K562 (cell line): ENCODE data around the gene ZNF574. TPM values are rescaled to one million over a fixed set of nuclear protein-coding genes. Genes with fewer than 3 reads are reported as not detected.

Experiments
- ATAC-seq: fragments of 200-7000 bp; cut with Tn5 transposase; 3 replicates; pipeline ENCODE4 v1.9.1; 2020; ENCODE audit warnings: moderate library complexity
- BruUV-seq: library from RNA; stranded (reverse); fragments of 400-500 nt; replicated peaks from 2 replicates; lab custom pipeline; 2021; lab: Mats Ljungman, UMichigan
- CTCF ChIA-PET: fragments of 300-600 bp; formaldehyde crosslinking; extraction: SDS; loops from one replicate; lab custom pipeline; 2021; ENCODE audit warnings: low intra/inter-chr PET ratio; lab: Yijun Ruan, JAX
- POLR2A ChIA-PET: fragments of 300-600, 350-650 bp; sonication (Branson Sonifier 250); formaldehyde crosslinking; extraction: SDS; loops from one replicate; lab custom pipeline; 2021; ENCODE audit warnings: antibody characterized with exemption, inconsistent platforms; lab: Yijun Ruan, JAX
- DNase-seq, 4 experiments: peaks; one replicate each; pipeline versions ENCODE4 v3.0.0 to v3.0.0-alpha.2; 2011 to 2018; ENCODE audit warnings: low spot score in 3 of 4, mixed read lengths in 3 of 4; ENCODE audit errors: extremely low read depth in 1 of 4
- FAIRE-seq: peaks from 2 replicates; lab custom pipeline; 2011; peaks lifted over from hg19 to GRCh38; lab: Jason Lieb, UNC
- H2AFZ ChIP-seq: 2 replicates; pipeline ENCODE4 v1.6.0; 2011; ENCODE audit warnings: low read depth, low read length, control low read depth, inconsistent platforms
- H3K27ac ChIP-seq: fragments of 200-600 bp; 3 replicates; pipeline ENCODE4 v1.8.0; 2011; ENCODE audit warnings: low read depth, mild to moderate bottlenecking, control low read depth, inconsistent platforms, low read length, moderate library complexity, mixed read lengths; ENCODE audit errors: extremely low read depth
- H3K27me3 ChIP-seq, 2 experiments: fragments of 300-600 bp in 1 of 2; 2 replicates in 1 of 2; 3 replicates in 1 of 2; pipeline versions ENCODE4 v1.6.0 to v1.8.0; 2011; ENCODE audit warnings: inconsistent platforms in 2 of 2, low read length in 2 of 2, mild to moderate bottlenecking in 1 of 2, mixed read lengths in 1 of 2, moderate library complexity in 1 of 2; ENCODE audit not compliant: control insufficient read depth in 2 of 2, insufficient read depth in 2 of 2
- H3K36me3 ChIP-seq: fragments of 300-600 bp; 3 replicates; pipeline ENCODE4 v1.8.0; 2011; ENCODE audit warnings: mild to moderate bottlenecking, low read length, inconsistent platforms; ENCODE audit not compliant: control insufficient read depth, insufficient read depth
- H3K4me1 ChIP-seq, 2 experiments: fragments of 200-600 bp in 1 of 2; replicated peaks in 1 of 2; 2 replicates in 1 of 2; 3 replicates in 1 of 2; pipeline versions ENCODE4 v1.5.1 to v1.8.0; 2011; ENCODE audit warnings: inconsistent platforms in 2 of 2, low read length in 2 of 2, mild to moderate bottlenecking in 1 of 2, mixed read lengths in 1 of 2, moderate library complexity in 1 of 2; ENCODE audit not compliant: control insufficient read depth in 2 of 2, insufficient read depth in 2 of 2
- H3K4me2 ChIP-seq: 2 replicates; pipeline ENCODE4 v1.6.1; 2011; ENCODE audit warnings: low read length, control low read depth, inconsistent platforms, mixed read lengths; ENCODE audit not compliant: insufficient read depth
- H3K4me3 ChIP-seq: fragments of 200-600 bp; sonication (generic), shearing (Covaris generic); 2 replicates; pipeline ENCODE4 v1.5.1; 2016; ENCODE audit warnings: control low read depth, inconsistent platforms
- H3K79me2 ChIP-seq: fragments of 200-600 bp; 3 replicates; pipeline ENCODE4 v1.8.0; 2011; ENCODE audit warnings: low read length, inconsistent platforms; ENCODE audit not compliant: control insufficient read depth, insufficient read depth
- H3K9ac ChIP-seq, 2 experiments: 2 replicates each; pipeline versions ENCODE4 v1.6.0 to v1.6.1; 2011; ENCODE audit warnings: low read depth in 2 of 2, low read length in 2 of 2, control low read depth in 1 of 2, inconsistent platforms in 1 of 2, mild to moderate bottlenecking in 1 of 2, mixed read lengths in 1 of 2; ENCODE audit not compliant: insufficient read depth in 1 of 2
- H3K9me1 ChIP-seq: one replicate; pipeline ENCODE4 v1.6.0; 2011; ENCODE audit warnings: inconsistent platforms, mild to moderate bottlenecking, low read length, moderate library complexity; ENCODE audit not compliant: control insufficient read depth, insufficient read depth
- H3K9me3 ChIP-seq: replicated peaks from 2 replicates; pipeline ENCODE4 v1.5.1; 2011; ENCODE audit warnings: low read depth, low read length, inconsistent platforms; ENCODE audit not compliant: control insufficient read depth, insufficient read depth
- H4K20me1 ChIP-seq: replicated peaks from 2 replicates; pipeline ENCODE4 v1.6.1; 2011; ENCODE audit warnings: low read length, inconsistent platforms, mixed read lengths; ENCODE audit not compliant: control insufficient read depth, insufficient read depth
- ADNP ChIP-seq: fragments of 200-800 bp; sonication (Bioruptor generic); IDR thresholded peaks from 2 replicates; pipeline ENCODE4 v1.6.1; 2016; ENCODE audit warnings: missing genetic modification characterization, missing compliant biosample characterization
- BCOR ChIP-seq: fragments of 450-650 bp; IDR thresholded peaks from 2 replicates; pipeline ENCODE4 v1.6.1; 2016
- CEBPG ChIP-seq, 3 experiments: fragments of 200-800 bp in 1 of 3; sonication (Bioruptor generic) in 1 of 3; sonication (generic) in 1 of 3; formaldehyde crosslinking in 1 of 3; IDR thresholded peaks in 2 of 3; conservative IDR thresholded peaks in 1 of 3; 2 replicates each; pipeline versions ENCODE4 v1.6.1 to v1.8.0; 2016 to 2022; ENCODE audit warnings: missing compliant biosample characterization in 2 of 3, missing genetic modification characterization in 2 of 3, mild to moderate bottlenecking in 1 of 3, missing genetic modification reagents in 1 of 3
- FOXJ2 ChIP-seq: fragments of 200-800 bp; sonication (Bioruptor generic); IDR thresholded peaks from 2 replicates; pipeline ENCODE4 v1.6.1; 2016; ENCODE audit warnings: missing genetic modification characterization, missing compliant biosample characterization
- KDM1A ChIP-seq, 2 experiments: fragments of 450-650 bp; IDR thresholded peaks; 2 replicates each; pipeline ENCODE4 v1.6.1; 2016; ENCODE audit warnings: mild to moderate bottlenecking in 2 of 2
- MED1 ChIP-seq: sonication (generic); formaldehyde crosslinking; IDR thresholded peaks from 2 replicates; pipeline ENCODE4 v1.8.1; 2023; ENCODE audit warnings: missing genetic modification reagents, borderline replicate concordance
- NCOR1 ChIP-seq: fragments of 450-650 bp; IDR thresholded peaks from 2 replicates; pipeline ENCODE4 v1.6.1; 2016; ENCODE audit warnings: mild to moderate bottlenecking, moderate library complexity
- PHF20 ChIP-seq: fragments of 450-650 bp; IDR thresholded peaks from 2 replicates; pipeline ENCODE4 v1.6.1; 2018; ENCODE audit not compliant: partially characterized antibody
- PRMT5 ChIP-seq: sonication (generic); formaldehyde crosslinking; IDR thresholded peaks from 2 replicates; pipeline ENCODE4 v1.5.0; 2020; ENCODE audit warnings: missing genetic modification reagents
- PTBP1 ChIP-seq: fragments of 200-400 bp; formaldehyde crosslinking; IDR thresholded peaks from 2 replicates; pipeline ENCODE4 v1.6.1; 2017; ENCODE audit warnings: low read depth, low read length
- PTRF ChIP-seq: fragments of 450-650 bp; IDR thresholded peaks from 2 replicates; pipeline ENCODE4 v1.6.1; 2016; ENCODE audit warnings: mild to moderate bottlenecking, missing genetic modification characterization, missing compliant biosample characterization
- RBM25 ChIP-seq: fragments of 200-400 bp; formaldehyde crosslinking; IDR thresholded peaks from 2 replicates; pipeline ENCODE4 v1.6.1; 2018; ENCODE audit warnings: low read length, low read depth, moderate library complexity; ENCODE audit not compliant: severe bottlenecking
- SAFB ChIP-seq: fragments of 200-400 bp; formaldehyde crosslinking; IDR thresholded peaks from 2 replicates; pipeline ENCODE4 v1.6.1; 2017; ENCODE audit warnings: low read depth, low read length, borderline replicate concordance
- SMAD3 ChIP-seq: fragments of 450-650 bp; formaldehyde crosslinking; conservative IDR thresholded peaks from 2 replicates; pipeline ENCODE4 v1.4.0; 2020; ENCODE audit warnings: mild to moderate bottlenecking
- ZNF24 ChIP-seq: fragments of 450-650 bp; IDR thresholded peaks from 2 replicates; pipeline ENCODE4 v1.6.1; 2016
- ZNF384 ChIP-seq: IDR thresholded peaks from 2 replicates; pipeline ENCODE4 v1.6.1; 2012; ENCODE audit warnings: low read depth, low read length, improper control_type of control experiment
- WGBS: fragments of 100-300 bp; shearing (Covaris generic); methylation state at CpG from one replicate; pipeline ENCODE4 v1.1.6; 2016; ENCODE audit warnings: low coverage, mixed read lengths; ENCODE audit not compliant: insufficient coverage; ENCODE audit errors: missing lambda C conversion rate; 5-methylcytosine and 5-hydroxymethylcytosine counted together
- in situ Hi-C: fragments of 300-500 bp; cut with MboI; formaldehyde crosslinking; loops from 4 replicates; pipeline ENCODE4 v1.15.0; 2018; ENCODE audit warnings: inconsistent platforms, mixed read lengths
- intact Hi-C: fragments of 100-400 bp; cut with micrococcal nuclease; formaldehyde crosslinking; loops from 2 replicates; pipeline ENCODE4 v1.14.2; 2022
- polyA plus RNA-seq, 8 experiments: library from polyadenylated mRNA; depleted of rRNA in 4 of 8; stranded (reverse) in 5 of 8; unstranded in 3 of 8; fragments of >200 nt; fragmentation: Nextera tagmentation in 2 of 8; fragmentation: Illumina TruSeq in 1 of 8; extraction: Ambion mirVana in 2 of 8; extraction: Trizol in 1 of 8; gene quantifications; 2 replicates each; pipeline versions ENCODE4 v1.2.1 to v1.2.3, GENCODE V29; 2011 to 2014; ENCODE audit warnings: inconsistent platforms in 1 of 8, missing spikeins in 1 of 8
- total RNA-seq, 7 experiments: library from RNA; depleted of rRNA in 6 of 7; stranded (reverse); fragments of >200 nt in 6 of 7; fragmentation: Illumina TruSeq in 2 of 7; extraction: Trizol in 2 of 7; gene quantifications; 2 replicates each; pipeline versions ENCODE4 v1.2.1 to v1.2.3, GENCODE V29; 2011 to 2021; ENCODE audit warnings: low replicate concordance in 1 of 7

ZNF574 gene
- total and polyA plus RNA-seq, 9 of the 15 experiments (the other 6 are each of a cell fraction or from before 2014, with no cell fraction given), result 0.24 to 20.7 (median 8.4) TPM

DNA sequence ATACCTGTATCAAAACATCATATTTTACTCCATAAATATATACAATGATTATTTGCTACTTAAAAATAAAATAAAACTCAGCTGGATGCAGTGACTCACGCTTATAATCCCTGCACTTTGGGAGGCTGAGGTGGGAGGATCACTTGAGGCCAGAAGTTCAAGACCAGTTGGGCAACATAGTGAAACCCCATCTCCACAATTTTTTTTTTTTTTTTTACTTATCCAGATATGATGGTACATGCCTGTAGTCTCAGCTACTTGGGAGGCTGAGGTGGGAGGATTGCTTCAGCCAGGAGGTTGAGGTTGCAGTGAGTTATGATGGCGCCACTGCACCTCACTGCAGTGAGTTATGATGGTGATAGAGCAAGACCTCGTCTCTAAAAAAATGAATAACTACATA, 33.9 kb downstream of the ZNF574 start:
- Histone ChIP-seq H3K4me1 (peaks cover 0 to 5% of the 10 kb centered on the region in 2 experiments; a peak in 2 of 5 replicates), H3K9me1 (no peaks in the 10 kb centered on the region), H3K9me3 (no peaks in the 10 kb centered on the region), H3K36me3 (no peaks in the 10 kb centered on the region), H3K9ac (no peak overlapping the region), H2AFZ (no peak overlapping the region), H3K27me3 (peaks cover 8 to 22% of the 10 kb centered on the region in 2 experiments; a peak in 2 of 5 replicates), H4K20me1 (0 out of 2 replicates have a peak, but pooled peaks cover 6% of the 10 kb centered on the region), H3K4me3 (no peak overlapping the region), H3K79me2 (no peaks in the 10 kb centered on the region), H3K27ac (no peak overlapping the region), H3K4me2 (no peak overlapping the region)
- ChIA-PET POLR2A (interaction anchor here (1.5 kb wide), 1 partner anchor 10 kb away, joined by 5 read pairs; no protein-coding TSS in a partner anchor), CTCF (interaction anchor here (0.6 kb wide), 1 partner anchor 357 kb away, joined by 3 read pairs; no protein-coding TSS in a partner anchor)
- no TSS peak for BruUV-seq
- DNase-seq (no peak), FAIRE-seq (no peak), ATAC-seq (no peak)
- in situ Hi-C loops, result loop anchor here (5.0 to 25.0 kb wide), 2 partner anchors 322 to 427 kb away; partner anchors contain the start of gene CEACAM1
- intact Hi-C loops, result no loop called here
- TF ChIP-seq PRMT5 (CRISPR knock-in tag) (no peak), CEBPG (CRISPR knock-in tag; IDR thresholded peaks at IDR 0.05) (no peak), CEBPG (tag; conservative IDR thresholded peaks at IDR 0.05 in 1 of 2, IDR thresholded peaks at IDR 0.05 in 1 of 2) (0 out of 4 replicates have a peak, but pooled peaks of 1 of the 2 experiments have one; percentile 11), PHF20 (no peak), PTRF (tag) (no peak)
- 36% methylated on average over 3 of the region's 3 CpGs for WGBS

DNA sequence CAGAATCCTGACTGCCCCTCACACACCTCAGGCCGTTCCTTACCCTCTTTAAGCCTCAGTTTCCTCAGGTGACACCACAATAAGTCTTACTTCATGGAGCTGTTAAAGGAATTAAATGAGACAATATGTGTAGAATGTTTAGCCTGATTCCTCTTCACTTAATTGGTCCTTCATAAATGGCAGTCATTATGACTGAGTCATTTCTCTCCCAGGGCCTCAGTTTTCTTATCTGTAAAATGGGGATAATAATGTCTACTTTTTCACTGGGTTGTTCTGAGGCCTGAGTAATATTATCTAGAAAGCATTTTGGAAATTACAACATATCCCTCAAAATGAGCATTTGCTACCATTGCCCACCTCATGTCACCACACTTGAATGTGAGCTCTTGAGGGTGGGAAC, 34.7 kb downstream of the ZNF574 start:
- Histone ChIP-seq H3K27ac (no peak overlapping the region), H2AFZ (no peak overlapping the region), H3K9me3 (no peaks in the 10 kb centered on the region), H3K36me3 (no peaks in the 10 kb centered on the region), H3K4me3 (no peak overlapping the region), H3K27me3 (peaks cover 8 to 27% of the 10 kb centered on the region in 2 experiments; a peak in 4 of 5 replicates), H3K4me2 (no peak overlapping the region), H4K20me1 (0 out of 2 replicates have a peak, but pooled peaks cover 6% of the 10 kb centered on the region), H3K9ac (no peak overlapping the region), H3K79me2 (no peaks in the 10 kb centered on the region), H3K4me1 (peaks cover 0 to 5% of the 10 kb centered on the region in 2 experiments; a peak in 2 of 5 replicates), H3K9me1 (no peaks in the 10 kb centered on the region)
- ChIA-PET CTCF (no interaction called here), POLR2A (interaction anchor here (0.7 to 1.5 kb wide), 3 partner anchors 9 to 305 kb away, joined by 3 to 5 read pairs (median 3); no protein-coding TSS in a partner anchor)
- WGBS, result 0% methylated on average over 1 of the region's 1 CpG
- no peak for DNase-seq
- no TSS peak for BruUV-seq
- no peak for FAIRE-seq
- TF ChIP-seq FOXJ2 (tag) (no peak), RBM25 (peak; percentile 72), KDM1A (IDR thresholded peaks at IDR 0.05) (peak; percentile 42 to 59; a peak in 2 of 4 replicates), ZNF384 (no peak), NCOR1 (no peak), BCOR (peak; percentile 87), SAFB (no peak), ZNF24 (no peak), MED1 (CRISPR knock-in tag) (no peak), SMAD3 (CRISPR knock-in tag) (no peak), ADNP (peak; percentile 57; the same call in 1 of the 2 replicates), PTBP1 (no peak)
- intact Hi-C loops, result no loop called here
- in situ Hi-C loops, result loop anchor here (25.0 kb wide), 1 partner anchor 427 kb away; the partner anchor contains the start of gene CEACAM1
- ATAC-seq, result no peak
